IPS DF 4.7 (cell line): ENCODE results near the gene GAP43.
A peak's percentile ranks its signal among the peaks of the same experiment; 100 is the strongest.

Experiments
- DNase-seq: peaks from one replicate; pipeline ENCODE4 v3.0.0-alpha.2; 2013; ENCODE audit warnings: low spot score; ENCODE audit errors: extremely low read depth

Gene GAP43

DNA sequence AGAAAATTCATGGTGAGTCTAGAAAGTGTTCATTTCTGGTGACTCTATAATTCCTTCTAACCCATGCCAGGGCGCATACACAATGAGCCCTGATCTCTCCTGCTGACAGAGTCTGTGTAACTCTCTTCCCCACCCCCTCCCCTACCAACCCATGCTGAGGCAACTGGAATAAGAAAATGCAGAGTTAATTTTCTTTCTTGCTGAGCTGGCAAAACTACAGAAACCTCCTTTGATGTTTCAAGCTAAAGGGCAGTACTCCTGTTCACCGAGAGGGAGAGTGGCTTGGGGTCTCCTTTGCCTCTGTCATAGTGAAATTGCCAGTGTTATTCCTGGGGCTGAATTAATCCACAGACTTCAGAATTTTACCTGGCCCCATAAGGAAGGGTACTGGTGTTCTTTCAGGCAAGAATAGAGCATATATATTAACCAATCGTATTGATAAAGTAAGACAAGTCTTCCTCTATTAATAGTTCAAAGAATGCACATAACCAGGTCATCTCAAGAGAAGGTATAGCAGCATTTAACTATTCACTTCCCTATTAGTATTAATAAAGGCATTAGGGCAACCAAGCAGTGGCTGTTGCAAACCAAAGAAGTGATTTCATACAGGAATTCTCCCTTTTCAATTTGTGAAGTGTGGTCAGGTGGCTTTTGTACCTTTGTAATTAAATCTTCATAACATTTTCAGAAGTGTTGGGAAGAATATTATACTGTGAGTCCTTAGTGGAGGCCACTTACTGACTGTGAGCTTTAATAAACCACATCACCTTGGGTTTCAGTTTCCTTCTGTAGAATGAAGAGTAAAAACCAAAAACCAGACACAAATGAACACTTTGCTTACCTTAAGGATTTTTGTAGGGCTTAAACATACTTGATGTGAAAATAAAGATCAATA is 4.1 kb downstream of the GAP43 start:
- no peak for DNase-seq

DNA sequence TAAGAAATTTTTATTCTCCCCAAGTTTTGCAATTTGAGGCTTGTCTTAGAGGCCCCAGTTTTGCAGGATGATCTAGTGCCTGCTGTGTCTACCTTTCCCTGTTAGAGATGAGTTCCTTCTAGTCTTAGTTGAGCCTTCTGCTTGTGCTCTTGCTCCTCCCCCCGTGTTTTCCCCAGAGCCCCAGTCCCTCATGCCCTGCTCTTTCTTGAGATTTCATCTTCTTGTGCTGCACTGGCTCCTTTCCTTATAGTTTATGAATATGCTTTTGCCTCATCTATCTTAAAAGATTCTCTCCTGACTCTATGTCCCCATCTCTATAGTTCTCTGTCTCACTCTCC is 4.7 kb downstream of the GAP43 start:
- DNase-seq = no peak

- DNase-seq = no peak
Measured at GRCh38 chr3:115630850-115631249, 7.5 kb downstream of the GAP43 start.

DNA sequence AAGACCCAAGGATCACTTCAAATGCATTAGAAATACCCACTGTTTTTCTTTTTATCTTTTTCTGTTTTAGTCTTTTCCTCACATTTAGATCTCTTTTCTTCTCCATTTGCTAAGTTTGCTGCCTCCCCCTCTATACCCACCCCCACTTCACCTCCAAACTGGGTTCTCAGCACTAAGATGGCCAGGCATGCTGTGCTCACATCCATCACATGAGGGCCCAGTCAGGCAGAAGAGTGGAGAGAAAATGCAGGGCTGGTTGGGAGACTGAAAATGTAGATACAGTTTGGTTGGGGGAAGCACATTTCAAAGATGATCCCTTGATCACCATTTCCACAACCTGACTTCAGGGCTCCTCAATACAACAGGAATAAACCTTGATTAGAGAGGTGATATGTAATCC is 8.7 kb downstream of the GAP43 start:
- DNase-seq = no peak

GRCh38 chr3:115633467-115633866 is 10.2 kb downstream of the GAP43 start:
- no peak for DNase-seq

DNA sequence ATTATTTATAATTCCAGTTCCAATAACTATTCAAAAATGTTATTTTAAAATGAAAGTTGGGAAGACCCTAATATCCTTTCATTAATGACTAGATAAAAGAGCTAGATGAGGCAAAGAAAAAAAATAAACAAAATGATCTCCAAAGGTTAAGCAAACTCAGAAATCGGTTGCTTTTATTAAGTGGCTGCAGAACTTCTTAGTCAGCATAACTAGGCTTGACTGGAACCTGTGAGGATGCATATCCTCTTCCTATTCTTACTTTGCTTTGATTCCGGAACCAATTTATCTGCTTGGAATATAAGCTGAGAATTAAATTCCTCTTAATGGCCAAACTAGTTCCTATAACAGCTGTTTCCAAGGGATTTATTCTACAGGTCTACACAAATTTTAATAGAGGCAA is 10.7 kb downstream of the GAP43 start:
- DNase-seq = no peak

GRCh38 chr3:115635406-115635805 is 12.1 kb downstream of the GAP43 start:
- DNase-seq = no peak

DNA sequence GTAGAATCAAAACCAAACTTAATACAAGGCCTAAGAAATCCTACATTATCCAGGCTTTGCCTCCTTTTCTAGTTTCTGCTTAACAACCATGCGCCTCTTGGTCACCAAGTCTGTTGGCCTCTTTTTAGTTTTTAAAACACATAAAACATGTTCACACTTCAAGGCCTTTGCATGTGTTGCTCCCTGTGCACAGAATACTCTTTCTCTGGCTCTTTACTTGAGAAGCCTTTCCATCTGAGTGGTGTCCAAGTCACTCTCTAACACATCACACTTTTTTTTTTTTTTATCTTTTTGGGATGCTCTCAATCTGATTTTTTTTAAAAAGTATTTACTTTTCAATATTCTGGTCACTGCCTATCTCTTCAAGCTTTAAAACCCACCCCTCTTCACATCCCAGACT is 14.9 kb downstream of the GAP43 start:
- DNase-seq = no peak

DNA sequence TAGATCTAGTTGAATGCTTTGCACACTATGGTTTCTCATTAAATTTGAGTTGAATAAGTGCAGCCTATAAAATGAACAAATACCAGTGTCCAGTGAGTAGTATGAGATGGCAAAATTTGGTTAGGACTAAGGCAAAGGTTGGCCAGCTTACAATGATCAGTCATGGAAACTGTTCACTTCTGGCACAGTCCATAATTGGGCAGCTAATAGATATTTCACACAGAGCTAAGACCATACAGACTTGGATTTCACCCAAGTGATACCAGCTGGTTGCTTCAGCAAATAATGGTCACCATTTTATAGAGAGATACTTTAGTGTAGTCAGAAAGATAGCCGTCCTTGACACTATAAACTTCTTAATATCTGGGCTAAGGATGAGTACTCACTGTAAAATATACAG is 15.7 kb downstream of the GAP43 start:
- DNase-seq = no peak

DNA sequence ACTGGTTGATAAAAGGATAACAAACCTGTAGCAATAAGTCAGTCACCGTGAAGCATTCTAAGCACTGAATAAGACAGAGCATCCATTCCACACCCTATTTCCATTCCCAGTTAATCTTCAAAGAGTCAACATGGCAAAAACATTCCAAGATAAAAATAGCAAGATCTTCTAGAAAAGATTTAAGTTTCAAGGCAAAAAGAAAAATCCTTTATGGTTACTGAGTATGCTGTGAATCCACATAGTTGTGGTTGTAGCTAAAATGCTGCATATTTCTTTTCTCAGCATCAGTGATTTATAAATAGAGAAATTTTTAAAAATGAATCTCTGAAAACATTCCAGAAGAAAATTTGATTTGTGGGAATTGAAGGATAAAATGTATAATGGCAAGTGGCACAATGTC is 21.1 kb downstream of the GAP43 start:
- DNase-seq = no peak

DNA sequence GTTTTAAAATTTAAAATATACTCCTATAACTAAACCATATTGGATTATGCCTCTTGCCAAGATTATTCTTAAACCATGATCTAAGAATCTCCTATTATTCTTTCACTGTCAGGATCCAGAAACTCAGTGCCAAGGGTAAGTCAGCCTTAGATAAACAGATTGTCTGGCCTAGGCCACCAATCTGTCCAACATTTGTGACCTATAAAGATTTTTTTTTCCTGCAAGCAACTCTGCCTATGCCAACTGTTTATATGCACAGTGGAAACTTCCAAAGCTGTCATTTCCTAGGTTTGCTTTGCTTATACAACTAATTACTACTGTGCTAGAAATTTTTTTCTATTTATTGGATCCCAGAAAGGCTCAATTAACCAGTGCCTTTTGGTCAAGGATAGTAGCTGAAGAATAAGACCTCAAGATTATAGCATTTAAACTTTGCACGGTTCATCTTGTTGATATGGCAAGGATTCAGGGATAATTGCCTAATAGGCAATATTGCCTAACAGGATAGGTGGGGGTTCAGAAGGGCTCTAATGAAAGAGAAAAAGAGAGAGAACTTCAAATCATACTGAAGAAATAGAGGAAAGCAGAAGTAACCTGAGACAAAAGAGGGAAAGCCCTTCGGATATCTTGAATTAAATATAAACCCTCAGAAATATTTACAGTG is 22.8 kb downstream of the GAP43 start:
- DNase-seq = no peak

DNA sequence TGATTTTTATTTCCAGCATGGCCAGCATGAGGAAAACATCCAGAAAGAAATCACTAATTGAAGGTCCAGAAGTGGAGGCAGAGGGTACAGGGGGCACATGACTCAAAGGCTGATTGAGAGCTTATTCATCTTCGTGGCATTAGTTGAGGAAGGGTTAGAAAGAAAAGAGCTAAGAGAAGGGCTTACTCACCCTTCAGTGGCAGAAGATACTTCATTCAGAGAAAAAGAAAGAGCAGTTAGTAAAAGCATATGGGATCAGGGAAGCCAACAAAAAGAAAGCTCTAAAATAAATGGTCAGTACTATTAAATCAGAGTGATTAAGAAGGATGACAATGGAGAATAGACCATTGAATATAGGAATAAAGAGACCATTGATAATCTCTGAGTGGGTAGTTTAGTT is 25.2 kb downstream of the GAP43 start:
- no peak for DNase-seq

- DNase-seq = no peak
Measured at GRCh38 chr3:115651087-115651486, 27.8 kb downstream of the GAP43 start.

- no peak for DNase-seq
Measured at GRCh38 chr3:115651599-115651998, 28.3 kb downstream of the GAP43 start.

- no peak for DNase-seq
Measured at GRCh38 chr3:115652738-115653137, 29.4 kb downstream of the GAP43 start.

DNA sequence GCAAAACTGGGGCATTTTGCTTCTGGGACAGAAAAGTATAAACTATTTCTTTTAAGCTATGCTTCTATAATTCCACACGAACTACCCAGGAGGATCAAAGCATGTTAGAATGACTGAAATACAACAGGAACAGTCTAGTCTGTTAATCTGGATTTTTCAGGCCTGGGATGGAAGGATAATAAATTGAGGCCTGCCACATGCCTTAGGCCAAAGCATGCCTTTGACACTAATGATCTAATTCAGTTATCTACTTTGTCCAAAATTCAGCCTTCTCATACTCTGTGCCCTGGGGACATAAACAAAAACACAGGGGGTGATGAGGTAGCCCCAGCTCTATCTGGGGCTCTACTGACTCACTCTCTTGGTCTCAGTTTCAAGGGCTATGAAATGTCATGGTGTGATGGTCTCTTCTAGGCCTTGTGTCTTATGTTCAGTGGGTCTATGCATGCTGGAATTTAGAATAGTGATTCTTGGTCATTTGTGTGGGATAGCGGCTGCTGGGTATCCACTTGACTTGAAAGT is 32.5 kb downstream of the GAP43 start:
- DNase-seq = no peak

DNA sequence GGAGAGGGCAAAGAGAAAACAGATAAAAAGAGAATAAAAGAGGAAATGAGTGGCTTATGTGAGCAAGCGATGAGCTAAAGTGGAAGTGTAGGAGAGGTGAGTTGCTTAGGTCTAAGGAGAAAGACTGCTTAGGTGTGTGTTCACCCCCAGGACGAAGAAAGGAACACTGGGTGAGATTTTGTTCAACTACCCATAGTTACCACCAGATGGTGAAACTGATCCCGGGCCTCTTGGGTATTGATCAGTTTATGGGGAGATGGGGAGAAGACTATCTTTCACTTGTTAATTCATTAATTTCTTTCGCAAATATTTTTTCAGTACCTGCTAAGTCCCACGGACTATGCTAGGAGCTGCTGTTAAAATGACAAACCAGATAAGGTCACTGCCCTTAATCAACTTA is 33.9 kb downstream of the GAP43 start:
- DNase-seq = no peak

- no peak for DNase-seq
Measured at GRCh38 chr3:115658032-115658336, 34.7 kb downstream of the GAP43 start.

- peak; percentile 56 for DNase-seq
Measured at GRCh38 chr3:115658337-115659181, 35.2 kb downstream of the GAP43 start.

DNA sequence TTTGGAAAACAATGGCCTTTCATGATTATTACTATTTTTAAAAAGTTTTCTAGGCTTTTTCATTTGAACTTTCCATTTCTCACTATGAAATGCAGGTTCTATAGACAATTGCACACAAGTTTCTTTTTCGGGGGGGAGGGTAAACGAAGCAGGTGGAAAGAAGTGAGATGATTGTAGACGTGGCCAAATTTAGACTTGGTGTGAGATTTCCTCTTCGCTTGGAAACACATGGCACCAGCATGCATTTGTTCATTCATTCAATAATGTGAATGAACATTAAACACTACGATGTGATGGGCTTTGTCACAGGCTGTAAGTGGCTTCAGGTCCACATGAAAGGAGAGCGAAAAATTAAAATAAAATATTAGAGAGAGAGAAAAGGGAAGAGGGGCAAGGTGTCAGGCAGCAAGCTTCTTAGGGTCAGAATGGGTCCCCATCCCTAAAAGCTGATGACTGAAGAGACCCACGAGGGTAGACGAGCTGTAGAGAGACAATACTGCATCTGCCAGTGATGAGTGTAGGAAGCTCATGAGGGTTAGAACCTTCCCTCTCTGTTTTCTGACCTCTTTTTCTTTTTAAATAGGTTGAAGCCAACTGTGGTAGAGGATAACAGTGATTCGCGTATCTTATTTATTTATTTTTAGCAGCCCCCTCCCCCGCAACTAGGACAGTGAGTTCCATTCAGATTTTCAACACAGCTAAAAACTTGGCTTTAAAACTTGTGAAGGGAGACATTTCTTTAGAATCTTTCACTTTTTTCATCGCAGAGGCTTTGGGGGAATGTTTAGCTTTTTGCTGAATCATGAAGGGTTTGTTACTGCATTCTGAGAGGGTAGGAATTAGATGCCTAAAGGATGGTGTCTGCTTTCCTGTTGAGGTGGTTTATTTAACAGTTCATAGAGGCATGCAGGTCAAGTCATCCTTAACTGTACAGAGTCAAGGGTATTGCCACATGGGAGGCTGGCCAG is 36.2 kb downstream of the GAP43 start:
- DNase-seq = no peak
